Stimulated activated naive CD8-positive, alpha-beta T cell treated with anti-CD3 and anti-CD28 coated beads, Interleukin-15, Interleukin-2, amounts not matched to agents 100 ng/mL and 50 ng/mL, for 24 hours (primary cell): ENCODE measurements around the gene MBTPS2.
A peak's percentile ranks its signal among the peaks of the same experiment; 100 is the strongest.
"Not testable (repeated sequence)": the region's sequence is repeated elsewhere in the genome, so short reads cannot be mapped to it uniquely, and the experiment has no call there.

Experiments used
- H3K27ac Mint-ChIP-seq: one replicate; pipeline ENCODE4 v1.8.0; 2021; ENCODE audit warnings: mild to moderate bottlenecking, mixed read lengths
- H3K27me3 Mint-ChIP-seq: one replicate; pipeline ENCODE4 v1.8.0; 2021; ENCODE audit warnings: mixed read lengths
- H3K36me3 Mint-ChIP-seq: one replicate; pipeline ENCODE4 v1.8.0; 2021; ENCODE audit warnings: low read depth, mixed read lengths
- H3K4me1 Mint-ChIP-seq: one replicate; pipeline ENCODE4 v1.8.0; 2021; ENCODE audit warnings: low read depth, mixed read lengths
- H3K4me3 Mint-ChIP-seq: one replicate; pipeline ENCODE4 v1.8.0; 2021; ENCODE audit warnings: mild to moderate bottlenecking, mixed read lengths
- H3K9me3 Mint-ChIP-seq: one replicate; pipeline ENCODE4 v1.8.0; 2021; ENCODE audit warnings: mixed read lengths

The MBTPS2 gene

GRCh38 chrX:21839334-21840192 is at the start of gene MBTPS2:
Gene MBTPS2 (plus strand): TSS chrX:21839617. CDS start chrX:21839735, 118 bp downstream.
- Mint-ChIP-seq H3K27me3 (no peaks in the 10 kb centered on the region), H3K4me3 (peak within 1 kb of the TSS; percentile 86), H3K9me3 (no peaks in the 10 kb centered on the region), H3K36me3 (peaks cover 4% of the 10 kb centered on the region), H3K4me1 (peaks cover 12% of the 10 kb centered on the region), H3K27ac (peak within 1 kb of the TSS; percentile 86)

DNA sequence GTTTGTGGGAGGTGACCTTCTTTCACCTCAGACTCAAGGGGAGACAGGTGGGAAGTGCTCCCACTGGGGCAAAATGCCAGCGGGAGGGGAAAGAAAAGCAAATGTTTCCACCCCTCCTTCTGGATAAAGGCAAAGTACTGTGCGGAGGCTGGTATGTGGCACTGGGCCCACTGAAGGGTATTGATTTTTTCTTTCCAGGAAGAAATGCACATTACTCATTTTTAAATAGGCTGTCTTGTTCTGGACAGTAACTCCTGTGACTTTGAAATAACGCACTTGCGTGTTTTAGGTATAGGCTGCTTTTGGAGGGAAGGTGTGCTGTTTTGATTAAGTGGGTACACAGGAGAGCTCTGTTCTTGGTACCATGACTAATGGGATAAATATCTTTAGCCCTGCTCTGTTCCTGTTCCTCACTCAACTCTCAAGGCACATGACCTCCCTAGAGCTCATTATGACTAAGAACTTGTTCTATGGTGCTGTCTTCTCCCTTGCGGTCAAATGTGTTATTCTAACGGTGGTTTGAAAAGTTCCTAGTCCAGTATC is 40.7 kb upstream of the MBTPS2 start:
- H3K4me1 Mint-ChIP-seq = no peaks in the 10 kb centered on the region
- no peak overlapping the region for H3K27ac Mint-ChIP-seq
- H3K9me3 Mint-ChIP-seq = no peaks in the 10 kb centered on the region
- H3K4me3 Mint-ChIP-seq = no peak overlapping the region
- no peaks in the 10 kb centered on the region for H3K27me3 Mint-ChIP-seq
- H3K36me3 Mint-ChIP-seq = no peaks in the 10 kb centered on the region

DNA sequence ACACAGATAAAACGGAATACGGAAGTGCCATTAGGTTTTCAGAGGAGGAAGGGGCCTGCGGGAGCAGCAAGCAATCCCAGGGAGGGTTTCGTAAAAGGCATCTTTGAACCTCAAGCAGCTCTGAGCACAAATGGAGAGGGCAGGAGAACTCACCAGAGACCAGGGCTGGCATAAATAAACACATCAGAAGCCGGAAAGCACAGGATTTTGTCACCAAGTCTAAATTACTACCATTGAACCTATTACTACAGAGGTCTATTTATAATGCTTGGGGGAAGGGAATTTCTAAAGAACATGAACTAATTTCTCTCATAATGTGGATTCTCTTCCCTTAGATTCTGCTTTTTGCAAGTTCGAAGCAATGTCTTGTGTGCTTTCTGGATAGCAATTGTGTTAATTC is 39.6 kb upstream of the MBTPS2 start:
- H3K27me3 Mint-ChIP-seq = no peaks in the 10 kb centered on the region
- H3K4me3 Mint-ChIP-seq = no peak overlapping the region
- H3K9me3 Mint-ChIP-seq = no peaks in the 10 kb centered on the region
- H3K36me3 Mint-ChIP-seq = no peaks in the 10 kb centered on the region
- no peaks in the 10 kb centered on the region for H3K4me1 Mint-ChIP-seq
- H3K27ac Mint-ChIP-seq = no peak overlapping the region

- no peaks in the 10 kb centered on the region for H3K4me1 Mint-ChIP-seq
- no peaks in the 10 kb centered on the region for H3K27me3 Mint-ChIP-seq
- H3K36me3 Mint-ChIP-seq = no peaks in the 10 kb centered on the region
- H3K27ac Mint-ChIP-seq = no peak overlapping the region
- no peaks in the 10 kb centered on the region for H3K9me3 Mint-ChIP-seq
- H3K4me3 Mint-ChIP-seq = no peak overlapping the region
Observed at GRCh38 chrX:21800344-21800770, 39.1 kb upstream of the MBTPS2 start.

DNA sequence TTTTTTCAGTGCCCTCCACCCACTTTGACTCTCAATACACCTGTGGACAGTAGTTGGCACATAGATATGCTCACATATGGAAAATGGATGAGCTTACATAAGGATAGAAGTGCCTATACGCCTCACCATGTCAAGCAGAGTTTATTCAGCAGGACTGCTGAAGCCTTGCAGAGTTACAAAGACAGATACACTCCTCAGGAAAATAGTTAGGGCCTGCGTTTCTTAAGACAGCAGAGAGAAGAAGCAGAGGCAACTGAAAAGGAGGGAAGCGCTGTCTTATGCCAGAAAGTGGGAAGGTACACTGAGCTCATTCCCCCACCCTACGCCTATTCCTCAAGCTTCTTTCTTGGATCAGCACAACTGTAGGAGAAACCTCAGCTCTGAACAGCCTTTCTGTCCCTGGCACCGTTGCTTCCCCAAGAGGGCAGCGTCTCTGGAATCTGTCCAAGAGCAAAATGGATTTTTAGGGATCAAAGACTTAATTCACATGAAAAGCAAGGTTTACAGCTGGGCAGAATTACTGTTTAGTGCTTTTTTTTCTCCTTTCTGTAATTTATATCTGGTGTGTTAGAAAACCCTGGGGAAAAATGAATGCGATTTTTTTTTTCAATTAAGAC is 37.3 kb upstream of the MBTPS2 start:
- H3K36me3 Mint-ChIP-seq = no peaks in the 10 kb centered on the region
- no peaks in the 10 kb centered on the region for H3K27me3 Mint-ChIP-seq
- H3K4me1 Mint-ChIP-seq = no peaks in the 10 kb centered on the region
- no peaks in the 10 kb centered on the region for H3K9me3 Mint-ChIP-seq
- H3K4me3 Mint-ChIP-seq = no peak overlapping the region
- no peak overlapping the region for H3K27ac Mint-ChIP-seq

DNA sequence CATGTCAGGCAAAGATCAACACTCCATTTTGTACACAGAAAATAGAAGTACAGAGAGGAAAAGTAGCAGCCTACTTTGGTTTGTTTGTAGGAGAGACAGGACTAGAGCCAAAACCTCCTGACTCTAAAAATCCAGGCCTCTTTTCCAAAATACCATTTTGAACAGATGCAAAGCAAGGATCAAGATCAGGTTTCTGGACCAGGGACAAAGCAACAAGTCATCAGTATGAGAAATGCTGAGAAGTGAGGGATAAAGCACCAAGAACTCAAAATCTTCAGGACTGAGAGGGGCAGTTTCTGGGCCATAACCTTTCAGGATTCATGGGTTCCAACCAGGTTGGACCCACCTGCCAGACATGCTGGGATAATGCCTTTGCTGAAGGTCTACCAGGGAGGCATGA is 36.6 kb upstream of the MBTPS2 start:
- H3K4me3 Mint-ChIP-seq = no peak overlapping the region
- H3K36me3 Mint-ChIP-seq = no peaks in the 10 kb centered on the region
- H3K4me1 Mint-ChIP-seq = no peaks in the 10 kb centered on the region
- H3K27me3 Mint-ChIP-seq = no peaks in the 10 kb centered on the region
- H3K9me3 Mint-ChIP-seq = no peaks in the 10 kb centered on the region
- H3K27ac Mint-ChIP-seq = no peak overlapping the region

DNA sequence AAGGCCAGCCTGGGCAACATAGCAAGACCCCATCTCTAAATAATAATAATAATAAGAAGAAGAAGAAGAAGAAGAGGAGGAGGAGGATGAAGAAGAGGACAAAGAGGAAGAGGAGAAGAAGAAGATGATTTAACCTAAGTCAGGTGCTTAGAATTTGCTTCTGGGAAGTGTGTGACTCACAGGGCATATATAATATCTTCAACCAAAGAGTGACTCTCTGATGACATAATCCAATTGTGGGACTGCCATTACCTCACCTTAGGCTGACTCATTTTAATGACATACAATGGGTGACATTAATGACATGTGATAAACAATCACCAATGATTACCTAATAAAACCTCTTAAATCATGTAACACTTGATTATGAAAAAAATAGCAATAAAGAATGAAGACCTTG is 32.7 kb upstream of the MBTPS2 start:
- no peaks in the 10 kb centered on the region for H3K9me3 Mint-ChIP-seq
- H3K4me1 Mint-ChIP-seq = no peaks in the 10 kb centered on the region
- no peaks in the 10 kb centered on the region for H3K27me3 Mint-ChIP-seq
- no peak overlapping the region for H3K27ac Mint-ChIP-seq
- H3K4me3 Mint-ChIP-seq = no peak overlapping the region
- no peaks in the 10 kb centered on the region for H3K36me3 Mint-ChIP-seq

DNA sequence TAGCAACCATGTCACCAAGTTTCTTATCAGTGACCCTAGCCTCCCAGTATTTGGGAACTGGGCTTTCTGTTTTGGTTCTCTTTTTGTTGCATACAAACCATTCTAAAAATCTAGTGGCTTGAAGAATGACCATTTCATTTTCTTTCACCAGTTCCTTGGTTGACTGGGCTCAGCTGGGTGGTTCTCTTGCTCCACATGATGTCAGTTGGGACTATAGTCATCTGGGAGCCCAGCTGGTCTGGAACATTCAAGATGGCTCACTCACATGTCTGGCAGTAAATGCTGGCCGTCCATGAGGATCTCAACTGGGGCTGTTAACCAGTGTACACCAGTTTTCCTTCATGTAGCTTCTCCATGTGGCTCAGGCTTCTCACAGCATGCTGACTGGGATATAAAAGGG is 27.6 kb upstream of the MBTPS2 start:
- Mint-ChIP-seq H3K36me3 (no peaks in the 10 kb centered on the region), H3K9me3 (no peaks in the 10 kb centered on the region), H3K4me1 (no peaks in the 10 kb centered on the region), H3K27me3 (no peaks in the 10 kb centered on the region), H3K4me3 (no peak overlapping the region), H3K27ac (no peak overlapping the region)

GRCh38 chrX:21812628-21813027 is 26.8 kb upstream of the MBTPS2 start:
- Mint-ChIP-seq H3K36me3 (no peaks in the 10 kb centered on the region), H3K27me3 (no peaks in the 10 kb centered on the region), H3K27ac (no peak overlapping the region), H3K4me3 (no peak overlapping the region), H3K9me3 (no peaks in the 10 kb centered on the region), H3K4me1 (no peaks in the 10 kb centered on the region)

DNA sequence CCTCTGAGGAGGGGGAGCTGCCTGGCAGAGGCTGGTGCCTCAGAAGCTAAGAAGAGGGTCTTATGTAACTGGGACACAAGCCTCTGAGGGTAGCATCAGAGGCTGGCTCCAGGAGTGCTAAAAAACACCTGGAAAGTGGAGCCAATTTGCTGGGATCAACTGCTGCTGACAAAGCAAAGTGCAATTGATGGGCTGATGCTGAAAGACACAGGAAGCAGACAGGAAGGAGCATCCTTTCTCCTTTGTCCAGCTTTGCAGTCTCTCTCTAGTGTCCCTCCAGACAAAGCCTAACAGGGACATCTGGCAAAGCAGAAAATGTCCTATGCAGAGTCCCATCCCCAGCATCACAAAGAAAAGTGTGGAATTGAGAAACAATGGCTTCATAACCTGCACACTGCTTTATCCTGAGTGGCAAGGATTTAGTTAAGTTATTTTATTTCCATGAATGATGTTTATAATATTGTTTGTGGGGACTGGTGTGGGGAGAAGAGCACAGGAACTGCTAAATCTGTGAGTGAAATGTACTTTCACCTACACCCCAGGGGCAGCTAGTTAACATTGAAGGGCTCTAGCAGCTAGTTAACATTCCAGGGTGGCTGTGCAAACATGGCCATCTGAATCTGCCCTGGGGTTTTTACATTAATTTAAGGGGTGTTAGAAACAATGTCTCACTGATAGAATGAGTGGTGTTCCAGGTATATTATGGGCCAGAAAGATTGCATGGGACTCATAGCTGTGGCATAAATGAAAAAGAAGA is 25.6 kb upstream of the MBTPS2 start:
- Mint-ChIP-seq H3K27ac (no peak overlapping the region), H3K4me1 (no peaks in the 10 kb centered on the region), H3K27me3 (no peaks in the 10 kb centered on the region), H3K36me3 (no peaks in the 10 kb centered on the region), H3K4me3 (no peak overlapping the region), H3K9me3 (no peaks in the 10 kb centered on the region)

DNA sequence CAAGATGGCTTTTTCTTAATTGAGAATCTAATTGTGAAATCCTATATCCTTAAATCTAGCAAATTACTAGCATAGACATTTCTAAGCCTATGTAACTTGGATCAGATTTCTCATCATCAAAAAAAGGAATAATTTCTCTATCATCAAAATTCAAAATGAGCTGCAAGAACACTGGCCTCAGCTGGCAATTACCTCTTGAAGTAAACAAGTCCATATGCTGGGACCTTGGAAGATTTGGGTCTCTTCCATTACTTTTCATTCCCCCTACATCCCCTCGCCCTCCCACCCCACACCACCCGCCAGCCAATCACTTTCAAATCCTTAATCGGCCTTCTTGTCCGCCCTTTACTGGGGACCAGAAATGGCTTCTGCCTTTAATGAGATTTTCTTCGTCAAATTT is 23.3 kb upstream of the MBTPS2 start:
- Mint-ChIP-seq H3K36me3 (no peaks in the 10 kb centered on the region), H3K4me1 (no peaks in the 10 kb centered on the region), H3K9me3 (no peaks in the 10 kb centered on the region), H3K4me3 (no peak overlapping the region), H3K27me3 (no peaks in the 10 kb centered on the region), H3K27ac (no peak overlapping the region)

- H3K4me1 Mint-ChIP-seq, H3K27me3 Mint-ChIP-seq, H3K9me3 Mint-ChIP-seq, H3K36me3 Mint-ChIP-seq, H3K4me3 Mint-ChIP-seq, H3K27ac Mint-ChIP-seq: not testable (repeated sequence)
Observed at GRCh38 chrX:21820170-21820569, 19.2 kb upstream of the MBTPS2 start.

DNA sequence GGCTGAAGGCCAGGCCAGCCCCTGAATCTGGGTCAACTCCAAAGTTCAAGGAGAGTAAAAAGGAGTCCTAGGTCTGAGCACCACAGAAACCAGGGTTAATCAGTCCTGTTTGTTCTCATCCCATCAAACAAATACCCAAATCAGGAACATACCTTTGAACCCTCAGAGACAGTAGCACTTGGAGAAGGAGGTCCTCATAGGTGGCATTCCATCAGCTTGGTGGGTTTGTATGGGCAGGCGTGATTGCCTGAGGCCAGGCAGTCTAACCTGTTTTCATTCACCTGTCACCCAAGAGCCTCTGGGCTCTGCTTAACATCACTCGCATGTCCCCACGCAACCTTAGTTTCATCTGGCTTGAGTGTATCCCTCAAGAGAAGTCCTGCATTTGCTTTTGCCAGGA is 17.5 kb upstream of the MBTPS2 start:
- Mint-ChIP-seq H3K27ac (no peak overlapping the region), H3K9me3 (no peaks in the 10 kb centered on the region), H3K36me3 (no peaks in the 10 kb centered on the region), H3K4me1 (no peaks in the 10 kb centered on the region), H3K27me3 (no peaks in the 10 kb centered on the region), H3K4me3 (no peak overlapping the region)

GRCh38 chrX:21831496-21831895 is 7.9 kb upstream of the MBTPS2 start:
- Mint-ChIP-seq H3K27ac (no peak overlapping the region), H3K4me1 (no peaks in the 10 kb centered on the region), H3K4me3 (no peak overlapping the region), H3K36me3 (no peaks in the 10 kb centered on the region), H3K27me3 (no peaks in the 10 kb centered on the region), H3K9me3 (no peaks in the 10 kb centered on the region)

GRCh38 chrX:21837056-21837455 is 2.4 kb upstream of the MBTPS2 start:
- Mint-ChIP-seq H3K27me3 (no peaks in the 10 kb centered on the region), H3K4me3 (no peak overlapping the region), H3K27ac (no peak overlapping the region)

More at GRCh38 chrX:21837056-21837455, 2.4 kb upstream of the MBTPS2 start:
- no peaks in the 10 kb centered on the region for H3K9me3 Mint-ChIP-seq
- no peaks in the 10 kb centered on the region for H3K36me3 Mint-ChIP-seq
- peaks cover 12% of the 10 kb centered on the region for H3K4me1 Mint-ChIP-seq
